PC-3 (cell line): ENCODE data around the gene HNF1A.

Source experiments
- CTCF ChIP-seq: fragments of 300-600 bp; sonication (generic); conservative IDR thresholded peaks from 2 replicates; pipeline ENCODE4 v1.5.1; 2017; ENCODE audit warnings: antibody characterized with exemption, low read depth, mild to moderate bottlenecking, low read length
- EZH2 ChIP-seq: fragments of 300-600 bp; sonication (generic); IDR thresholded peaks from one replicate; pipeline ENCODE4 v1.6.1; 2017; ENCODE audit warnings: antibody characterized with exemption, mild to moderate bottlenecking, low read length; ENCODE audit not compliant: unreplicated experiment
- EZH2phosphoT487 ChIP-seq: fragments of 300-600 bp; sonication (generic); IDR thresholded peaks from 2 replicates; pipeline ENCODE4 v1.6.1; 2018; ENCODE audit warnings: mild to moderate bottlenecking, antibody characterized with exemption, low read length, borderline replicate concordance

GRCh38 chr12:120992989-120993388, 14.6 kb downstream of the HNF1A start:
- TF ChIP-seq CTCF (no peak), EZH2phosphoT487 (no peak), EZH2 (no peak)
